Endothelial cell of umbilical vein (primary cell): ENCODE measurements around the gene TMEM204. TPM values are rescaled to one million over a fixed set of nuclear protein-coding genes. Genes with fewer than 3 reads are reported as not detected.

Source experiments
- BruUV-seq: library from RNA; stranded (reverse); fragments of 400-500 nt; replicated peaks from 2 replicates; lab custom pipeline; 2021; lab: Mats Ljungman, UMichigan
- CTCF ChIA-PET: fragments of 300-600, 350-600 bp; sonication (Branson Sonifier 250); formaldehyde crosslinking; loops from one replicate; lab custom pipeline; 2021; ENCODE audit warnings: antibody characterized with exemption, inconsistent platforms; lab: Charles Lee
- POLR2A ChIA-PET: fragments of 300-600, 350-600 bp; sonication (Branson Sonifier 250); formaldehyde crosslinking; loops from one replicate; lab custom pipeline; 2021; ENCODE audit warnings: antibody characterized with exemption, inconsistent platforms; lab: Charles Lee
- DNase-seq: peaks from one replicate; pipeline ENCODE4 v3.0.0-alpha.2; 2011; ENCODE audit warnings: low read depth, low spot score
- FAIRE-seq: peaks from 2 replicates; lab custom pipeline; 2011; peaks lifted over from hg19 to GRCh38; lab: Jason Lieb, UNC
- H2AFZ ChIP-seq: 2 replicates; pipeline ENCODE4 v1.6.0; 2012; ENCODE audit warnings: low read depth, low read length, control low read depth, inconsistent platforms
- H3K27ac ChIP-seq: 2 replicates; pipeline ENCODE4 v1.5.1; 2011; ENCODE audit warnings: low read depth, mild to moderate bottlenecking, control low read depth, low read length, moderate library complexity; ENCODE audit not compliant: insufficient read depth
- H3K27me3 ChIP-seq, 2 experiments: 2 replicates each; pipeline versions ENCODE4 v1.6.0 to v1.6.1; 2011; ENCODE audit warnings: low read length in 2 of 2, mixed read lengths in 1 of 2; ENCODE audit not compliant: control insufficient read depth in 2 of 2, insufficient read depth in 2 of 2
- H3K36me3 ChIP-seq, 2 experiments: 2 replicates in 1 of 2; 3 replicates in 1 of 2; pipeline ENCODE4 v1.5.1; 2011; ENCODE audit warnings: low read length in 2 of 2, mild to moderate bottlenecking in 1 of 2, moderate library complexity in 1 of 2; ENCODE audit not compliant: control insufficient read depth in 2 of 2, insufficient read depth in 2 of 2; ENCODE audit errors: extremely low read depth in 1 of 2
- H3K4me1 ChIP-seq: 3 replicates; pipeline ENCODE4 v1.5.1; 2011; ENCODE audit warnings: mild to moderate bottlenecking, low read length; ENCODE audit not compliant: control insufficient read depth, insufficient read depth; ENCODE audit errors: extremely low read depth
- H3K4me2 ChIP-seq: 2 replicates; pipeline ENCODE4 v1.6.1; 2011; ENCODE audit warnings: low read length, control low read depth, mixed read lengths; ENCODE audit not compliant: insufficient read depth
- H3K4me3 ChIP-seq, 3 experiments: fragments of 200-600 bp in 1 of 3; sonication (generic), shearing (Covaris generic) in 1 of 3; replicated peaks in 1 of 3; 2 replicates each; pipeline ENCODE4 v1.5.1; 2011 to 2016; ENCODE audit warnings: control low read depth in 3 of 3, low read length in 3 of 3, mild to moderate bottlenecking in 2 of 3, inconsistent platforms in 1 of 3, low read depth in 1 of 3, moderate library complexity in 1 of 3; ENCODE audit not compliant: insufficient read depth in 1 of 3
- H3K79me2 ChIP-seq: 2 replicates; pipeline ENCODE4 v1.6.0; 2012; ENCODE audit warnings: low read length, inconsistent platforms; ENCODE audit not compliant: control insufficient read depth, insufficient read depth
- H3K9ac ChIP-seq: replicated peaks from 2 replicates; pipeline ENCODE3; 2011; ENCODE audit warnings: low read length, control low read depth; ENCODE audit not compliant: insufficient read depth; ENCODE audit errors: extremely low read depth
- H3K9me1 ChIP-seq: replicated peaks from 3 replicates; pipeline ENCODE4 v1.6.0; 2011; ENCODE audit warnings: mild to moderate bottlenecking, low read length; ENCODE audit not compliant: control insufficient read depth, insufficient read depth; ENCODE audit errors: extremely low read depth
- H3K9me3 ChIP-seq: replicated peaks from 2 replicates; pipeline ENCODE4 v1.5.1; 2012; ENCODE audit warnings: low read length, inconsistent platforms; ENCODE audit not compliant: control insufficient read depth, insufficient read depth
- H4K20me1 ChIP-seq: replicated peaks from 2 replicates; pipeline ENCODE3; 2011; ENCODE audit warnings: mild to moderate bottlenecking, low read length; ENCODE audit not compliant: control insufficient read depth, insufficient read depth; ENCODE audit errors: extremely low read depth
- CTCF ChIP-seq, 2 donors: IDR thresholded peaks; 1 replicate in 1 of 2; 2 replicates in 1 of 2; pipeline ENCODE4 v1.5.1; 2011; ENCODE audit warnings: low read length in 2 of 2, mild to moderate bottlenecking in 2 of 2, moderate library complexity in 2 of 2, control low read depth in 1 of 2, inconsistent platforms in 1 of 2, low read depth in 1 of 2; ENCODE audit not compliant: insufficient read depth in 1 of 2; ENCODE audit errors: extremely low read depth in 1 of 2
- EZH2 ChIP-seq: IDR thresholded peaks from 2 replicates; pipeline ENCODE4 v1.6.1; 2012; ENCODE audit warnings: borderline replicate concordance, low read depth, mild to moderate bottlenecking, moderate library complexity, low read length, inconsistent platforms; ENCODE audit not compliant: severe bottlenecking
- FOS ChIP-seq: IDR thresholded peaks from 2 replicates; pipeline ENCODE4 v1.6.1; 2011; ENCODE audit warnings: mild to moderate bottlenecking, low read length, moderate library complexity, borderline replicate concordance; ENCODE audit not compliant: insufficient read depth
- GATA2 ChIP-seq: IDR thresholded peaks from 2 replicates; pipeline ENCODE4 v1.7.0; 2011; ENCODE audit warnings: low read depth, mild to moderate bottlenecking, moderate library complexity, mixed read lengths, low read length; ENCODE audit not compliant: insufficient read length, insufficient read depth
- JUN ChIP-seq: IDR thresholded peaks from 2 replicates; pipeline ENCODE4 v1.6.1; 2011; ENCODE audit warnings: borderline replicate concordance, low read depth; ENCODE audit not compliant: insufficient read length, insufficient read depth
- MAX ChIP-seq: IDR thresholded peaks from 2 replicates; pipeline ENCODE4 v1.6.1; 2011; ENCODE audit not compliant: insufficient read depth, insufficient read length
- MYC ChIP-seq: IDR thresholded peaks from one replicate; pipeline ENCODE4 v1.6.1; 2011; ENCODE audit warnings: mild to moderate bottlenecking, low read depth, low read length
- POLR2A ChIP-seq: IDR thresholded peaks from 2 replicates; pipeline ENCODE4 v1.6.1; 2012; ENCODE audit warnings: low read depth, mild to moderate bottlenecking, control low read depth, low read length
- POLR2AphosphoS5 ChIP-seq: IDR thresholded peaks from 2 replicates; pipeline ENCODE4 v1.6.1; 2012; ENCODE audit warnings: low read depth, mild to moderate bottlenecking, control low read depth, low read length, moderate library complexity; ENCODE audit not compliant: insufficient read depth
- dilution Hi-C: fragments of 300-500 bp; cut with MboI; formaldehyde crosslinking; loops from one replicate; pipeline ENCODE4 v1.15.0; 2019; ENCODE audit warnings: low sequenced_read_pairs; ENCODE audit not compliant: extremely low pct_ligation_motif_present
- intact Hi-C: fragments of 100-400 bp; cut with micrococcal nuclease; formaldehyde crosslinking; loops from one replicate; pipeline ENCODE4 v1.10.0; 2022
- polyA plus RNA-seq, 4 experiments: library from polyadenylated mRNA; depleted of rRNA in 3 of 4; stranded (reverse) in 3 of 4; unstranded in 1 of 4; fragments of >200 nt; gene quantifications; 2 replicates each; pipeline versions ENCODE4 v1.2.1 to v1.2.3, GENCODE V29; 2011 to 2012; ENCODE audit warnings: missing spikeins in 1 of 4
- total RNA-seq: library from RNA; stranded (reverse); gene quantifications from 2 replicates; pipeline ENCODE4 v1.2.3, GENCODE V29; 2021

TMEM204 gene
- total and polyA plus RNA-seq, 2 donors (not counting 3 experiments of a cell fraction or from before 2014, with no cell fraction given) = 32.5 to 50.7 TPM

- ChIA-PET CTCF (no interaction called here), POLR2A (no interaction called here)
- Histone ChIP-seq H3K9me1 (no peaks in the 10 kb centered on the region), H3K27ac (no peak overlapping the region), H3K4me2 (no peak overlapping the region), H4K20me1 (no peaks in the 10 kb centered on the region), H3K9me3 (no peaks in the 10 kb centered on the region), H3K4me3 (no peak overlapping the region), H3K36me3 (peaks cover 0 to 5% of the 10 kb centered on the region in 2 experiments), H3K79me2 (no peaks in the 10 kb centered on the region), H3K4me1 (no peaks in the 10 kb centered on the region), H3K9ac (no peak overlapping the region), H3K27me3 (no peaks in the 10 kb centered on the region), H2AFZ (no peak overlapping the region)
- dilution Hi-C loops = no loop called here
- DNase-seq (no peak), FAIRE-seq (no peak)
- intact Hi-C loops = no loop called here
- TF ChIP-seq POLR2AphosphoS5 (no peak), MAX (no peak), POLR2A (no peak), FOS (no peak), CTCF (IDR thresholded peaks at IDR 0.05; ENCODE audit: extremely low read depth in 1 of 2, insufficient read depth in 1 of 2, low read depth in 1 of 2, low read length in 2 of 2) (no peak), GATA2 (no peak), EZH2 (no peak), MYC (no peak), JUN (no peak)
- BruUV-seq = no TSS peak
Measured at GRCh38 chr16:1601031-1601430, 67.6 kb downstream of the TMEM204 start.
